GM21717 (cell line): ENCODE results near the gene MTMR6.
A peak's percentile ranks its signal among the peaks of the same experiment; 100 is the strongest.
"Not testable (repeated sequence)": the region's sequence is repeated elsewhere in the genome, so short reads cannot be mapped to it uniquely, and the experiment has no call there.

Source experiments
- ATAC-seq: cut with Tn5 transposase; IDR thresholded peaks from one replicate; pipeline ENCODE4 v1.9.1; 2021; ENCODE audit warnings: mild to moderate bottlenecking, moderate library complexity; ENCODE audit not compliant: unreplicated experiment

The MTMR6 gene

GRCh38 chr13:25286969-25287961 is at the start of gene MTMR6:
MTMR6 (minus strand) TSS chr13:25287488; CDS start chr13:25287247, 241 bp downstream.
- ATAC-seq, result peak; percentile 95

DNA sequence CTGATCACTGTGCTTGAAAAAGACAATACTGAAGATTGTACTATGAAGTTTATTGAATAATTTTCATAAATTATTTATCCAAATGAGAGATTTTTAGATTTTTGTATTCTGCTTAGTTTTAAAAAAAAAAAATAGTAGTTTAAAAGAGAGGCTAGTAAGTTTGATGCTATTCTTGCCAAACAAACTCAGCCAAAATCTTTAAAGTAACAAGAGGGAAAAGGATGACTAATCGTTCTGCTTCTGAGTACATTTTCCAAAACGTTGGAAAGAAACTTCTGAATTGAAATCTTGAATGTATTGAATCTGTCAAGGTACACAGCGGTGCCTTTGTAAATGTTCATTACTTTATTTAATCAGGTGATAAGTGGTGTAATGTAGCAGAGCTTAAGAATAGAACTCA is 48.6 kb upstream of the MTMR6 start:
- ATAC-seq, result no peak

DNA sequence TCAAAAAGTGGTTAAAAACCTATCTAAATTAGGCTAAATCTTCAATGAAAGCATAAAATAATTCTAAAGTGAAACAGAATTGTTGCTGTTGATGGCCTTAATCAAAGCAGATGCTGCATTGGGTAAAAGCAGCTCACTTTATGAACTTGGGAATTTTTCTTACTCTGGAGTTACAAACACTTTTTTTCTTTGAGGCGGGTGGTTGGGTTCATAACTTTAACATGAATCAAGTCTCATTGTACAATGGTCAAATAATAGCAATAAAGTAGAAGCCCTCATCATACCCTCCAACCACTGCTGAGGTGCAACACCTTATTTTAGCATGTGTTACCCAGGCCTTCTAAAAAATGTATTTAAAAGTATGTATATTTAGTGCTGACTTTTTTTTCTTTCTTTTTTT is 43.3 kb upstream of the MTMR6 start:
- no peak for ATAC-seq

GRCh38 chr13:25329706-25330105 is 42.4 kb upstream of the MTMR6 start:
- no peak for ATAC-seq

GRCh38 chr13:25324100-25324499 is 36.8 kb upstream of the MTMR6 start:
- ATAC-seq, result no peak

GRCh38 chr13:25319771-25320170 is 32.5 kb upstream of the MTMR6 start:
- ATAC-seq, result no peak

GRCh38 chr13:25318946-25319345 is 31.7 kb upstream of the MTMR6 start:
- ATAC-seq, result not testable (repeated sequence)

GRCh38 chr13:25310891-25311290 is 23.6 kb upstream of the MTMR6 start:
- ATAC-seq, result no peak

- ATAC-seq, result no peak
Measured at GRCh38 chr13:25306671-25307464, 19.6 kb upstream of the MTMR6 start.

DNA sequence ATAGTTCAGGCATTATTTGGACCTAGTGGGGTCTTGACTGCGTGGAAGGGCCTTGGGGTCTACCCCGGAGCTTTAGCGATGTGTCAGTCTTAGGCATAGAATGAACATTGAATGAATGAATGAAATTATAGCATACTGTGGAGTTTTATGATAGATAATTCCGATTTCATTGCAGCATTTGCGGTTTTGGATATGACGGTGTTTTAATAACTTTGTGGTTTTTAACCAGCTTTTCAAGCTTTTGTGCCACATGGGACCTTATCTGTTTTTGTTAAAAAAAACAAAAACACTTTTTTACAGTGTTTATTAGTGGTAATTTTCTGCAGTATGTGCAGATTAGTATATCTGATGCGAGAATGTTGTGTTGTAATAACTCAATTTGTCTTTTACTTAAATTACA is 14.8 kb upstream of the MTMR6 start:
- ATAC-seq, result no peak

GRCh38 chr13:25301347-25302113 is 14.2 kb upstream of the MTMR6 start, which contains the start of gene NUP58:
NUP58 (plus strand) TSS chr13:25301625; CDS start chr13:25301774, 149 bp downstream.
- ATAC-seq, result peak; percentile 96

- ATAC-seq, result peak; percentile 13
Measured at GRCh38 chr13:25300861-25301346, 13.6 kb upstream of the MTMR6 start.

DNA sequence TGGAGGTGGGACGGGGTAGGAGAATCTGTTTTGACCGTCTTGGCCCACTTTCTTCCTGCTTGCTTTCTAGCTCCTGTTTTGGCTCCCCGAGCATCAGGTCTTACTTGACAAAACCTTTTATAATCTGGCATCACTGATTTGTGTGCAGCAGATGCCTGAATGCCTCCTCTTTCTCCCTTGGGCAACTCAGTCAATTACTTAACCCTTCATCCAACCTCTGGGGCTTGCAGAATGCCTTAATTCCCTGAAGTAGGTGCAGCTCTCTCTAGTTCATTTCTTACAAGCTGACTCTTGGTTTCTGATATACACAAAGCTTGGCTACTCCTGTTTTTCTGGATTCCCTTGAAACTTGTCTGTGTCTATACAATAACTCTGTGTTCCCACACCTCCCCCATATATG is 8.4 kb upstream of the MTMR6 start:
- no peak for ATAC-seq

DNA sequence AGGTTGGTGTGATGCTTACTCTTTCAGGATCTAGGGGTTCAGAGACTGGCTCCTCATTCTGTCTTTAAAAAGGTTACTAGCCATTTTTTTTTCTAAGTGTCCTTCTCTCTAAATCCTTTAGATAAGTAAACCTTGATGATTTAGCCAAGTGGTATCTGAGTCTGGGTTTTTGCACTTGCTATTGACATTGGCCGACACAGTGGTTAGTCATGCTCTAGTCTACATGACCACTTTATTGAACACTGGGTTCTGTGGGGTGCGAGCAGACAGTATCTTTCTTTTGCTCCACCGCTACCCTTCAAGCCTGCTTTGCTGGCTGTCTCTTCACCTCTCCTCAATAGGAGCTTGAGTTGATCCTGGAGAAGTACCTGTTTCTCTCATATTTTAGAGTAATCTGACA is 7.9 kb upstream of the MTMR6 start:
- no peak for ATAC-seq

DNA sequence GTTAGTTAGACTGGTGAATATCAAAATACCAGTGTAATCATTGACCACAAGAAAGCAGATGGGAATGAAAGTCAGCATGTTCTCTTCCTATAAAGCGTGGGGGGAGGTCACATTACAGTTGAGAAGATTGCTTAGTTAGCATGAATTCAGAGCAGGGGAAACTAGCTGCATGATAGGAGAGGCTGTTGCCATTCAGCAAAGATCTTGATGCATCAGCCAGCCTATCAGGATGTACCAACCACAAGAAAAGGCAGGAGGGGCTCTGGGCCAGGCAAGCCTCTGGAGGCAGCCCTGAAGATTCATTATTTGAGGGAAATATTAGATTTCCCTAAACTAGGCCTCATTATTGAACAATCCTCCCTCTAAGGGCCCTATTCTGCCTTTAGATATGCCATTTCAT is 5.0 kb upstream of the MTMR6 start:
- ATAC-seq, result no peak

DNA sequence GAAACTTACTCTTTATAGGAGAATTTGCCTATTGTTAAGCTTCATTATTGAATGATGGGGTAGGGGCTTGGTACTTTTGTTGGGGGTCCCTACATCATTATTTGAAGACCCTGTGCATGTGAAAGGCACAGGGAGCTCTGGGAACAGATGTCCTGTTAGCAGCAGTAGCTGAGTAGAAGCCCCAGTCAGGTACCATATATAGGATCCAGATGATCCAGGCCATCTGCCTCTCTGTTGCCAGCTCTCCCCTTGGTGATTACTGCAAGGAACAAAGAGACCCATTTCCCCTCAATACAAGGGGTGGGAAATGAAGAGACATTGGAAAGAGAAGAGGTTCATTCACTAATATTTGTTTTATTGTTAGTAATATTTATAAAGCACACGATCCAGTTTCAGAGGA is 4.4 kb upstream of the MTMR6 start:
- no peak for ATAC-seq

GRCh38 chr13:25288966-25289365 is 1.7 kb upstream of the MTMR6 start:
- no peak for ATAC-seq

- peak; percentile 30 for ATAC-seq
Measured at GRCh38 chr13:25286308-25286968, 850 bp downstream of the MTMR6 start.

DNA sequence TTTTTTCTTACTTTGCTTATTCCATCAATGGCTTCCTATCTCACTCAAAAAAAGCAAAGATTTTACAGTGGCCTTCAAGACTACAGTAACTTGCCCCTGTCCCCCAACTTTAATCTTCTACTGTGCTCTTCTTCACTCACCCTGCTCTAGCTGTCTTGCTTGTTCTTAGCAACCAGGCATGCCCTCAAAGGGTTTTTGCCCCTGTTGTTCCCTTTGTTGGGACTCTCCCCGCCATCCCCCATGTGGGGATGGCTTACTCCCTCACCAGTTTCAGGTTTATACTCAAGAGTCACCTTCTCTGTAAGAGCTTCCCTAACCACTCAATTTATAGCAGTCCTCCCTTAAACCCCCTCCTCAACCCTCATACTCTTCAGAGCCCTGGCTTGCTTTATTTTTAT is 5.4 kb downstream of the MTMR6 start:
- ATAC-seq, result no peak
